T-helper 1 cell treated with Interleukin-12 subunit alpha and Interleukin-12 subunit beta and Interleukin-4 antibody, amounts not matched to agents 30 ng/mL and 1 ng/mL, for 36 hours (primary cell): ENCODE data around the gene CFAP221. TPM values are rescaled to one million over a fixed set of nuclear protein-coding genes. Genes with fewer than 3 reads are reported as not detected.

Experiments
- intact Hi-C: fragments of 100-400 bp; cut with micrococcal nuclease; formaldehyde crosslinking; loops from one replicate; pipeline ENCODE4 v1.15.1; 2024
- total RNA-seq: library from RNA; stranded (reverse); gene quantifications from 2 replicates; pipeline ENCODE4 v1.2.3, GENCODE V29; 2022

Gene CFAP221
- total RNA-seq: not detected in 2 replicates

DNA sequence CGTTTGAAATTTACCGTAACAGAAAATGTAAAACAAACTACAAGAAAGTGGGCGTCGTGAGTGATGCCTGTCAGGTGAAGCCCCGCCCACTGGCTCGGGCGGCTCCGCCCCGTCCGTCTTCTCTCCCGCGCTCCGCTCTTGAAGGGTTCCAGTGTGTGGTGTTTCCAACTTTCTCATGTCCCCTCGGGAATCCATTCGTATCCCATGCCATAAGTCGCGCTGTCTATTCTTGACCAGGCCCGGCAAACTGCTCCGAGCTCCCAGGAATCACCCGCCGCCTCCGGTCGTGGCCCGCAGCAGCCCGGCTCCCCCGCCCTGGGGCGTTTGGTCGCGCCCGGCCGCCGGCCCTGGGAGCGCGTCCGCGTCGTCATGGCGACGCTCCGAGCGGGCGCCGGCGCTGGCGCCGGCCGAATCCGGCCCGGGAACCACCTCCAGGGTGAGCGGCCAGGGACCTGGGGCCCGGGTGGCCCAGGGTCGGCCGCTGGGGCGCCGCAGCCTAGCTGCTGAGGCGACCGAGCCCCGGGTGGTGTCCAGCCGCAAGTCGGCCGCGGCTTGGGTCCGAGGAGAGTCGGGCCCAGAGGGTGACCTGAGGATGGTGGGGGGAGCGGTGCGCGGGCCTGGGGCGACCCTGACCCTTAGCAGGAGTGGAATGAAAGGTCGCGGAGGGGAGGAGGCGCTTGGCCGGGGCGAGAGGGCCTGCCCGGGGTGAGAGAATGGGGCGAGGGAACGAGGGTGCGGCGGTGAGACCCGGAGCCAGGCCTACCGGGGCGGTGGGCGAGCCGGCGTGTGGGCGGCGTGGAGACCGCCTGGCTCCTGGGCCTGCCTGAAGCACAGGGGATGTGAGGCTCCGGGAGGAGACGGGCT lies at the start of gene CFAP221:
TSS of gene CFAP221 (plus strand) at position 375 of the 864 bp plus-strand sequence. CDS start 1,683 bp downstream, outside the sequence.
- intact Hi-C loops: no loop called here

DNA sequence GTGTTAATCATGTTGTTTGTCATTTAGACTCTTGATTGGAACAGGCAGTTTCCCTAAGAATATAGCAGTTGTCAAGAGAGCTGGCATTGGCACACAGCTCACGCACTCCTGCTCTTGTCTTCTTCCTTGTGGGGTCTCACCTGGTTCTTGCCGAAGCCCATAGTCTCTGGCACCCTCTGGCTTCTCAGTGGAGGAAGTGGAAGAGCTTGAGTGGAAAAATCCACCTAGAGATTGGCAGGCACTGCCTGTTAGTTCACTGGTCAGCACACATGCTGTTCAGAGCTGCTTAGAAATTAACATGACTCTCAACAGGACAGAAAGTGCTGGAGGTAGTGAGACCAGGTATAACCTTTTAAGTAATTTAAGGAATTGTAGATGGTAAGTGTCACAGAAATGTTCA lies 48.3 kb upstream of the CFAP221 start:
- intact Hi-C loops: no loop called here

DNA sequence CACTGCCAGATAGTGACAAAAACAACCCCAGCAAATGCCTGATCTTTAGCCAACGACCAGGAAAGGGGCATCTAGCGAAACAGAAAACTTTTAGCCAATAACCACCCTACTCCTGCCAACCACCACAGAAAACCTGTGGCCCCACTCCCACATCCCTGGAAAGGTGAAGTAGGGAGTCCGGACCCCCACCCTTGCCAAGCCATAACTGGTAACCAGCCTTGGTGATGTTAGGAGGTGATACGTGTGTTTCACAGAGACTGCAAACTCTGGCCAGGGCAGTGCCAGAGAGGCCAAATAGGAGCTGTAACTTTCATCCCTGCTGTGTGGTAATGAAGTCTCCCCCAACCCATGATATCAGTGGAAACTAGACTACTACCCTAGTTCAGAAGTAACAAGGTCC lies 47.6 kb upstream of the CFAP221 start:
- intact Hi-C loops: no loop called here

DNA sequence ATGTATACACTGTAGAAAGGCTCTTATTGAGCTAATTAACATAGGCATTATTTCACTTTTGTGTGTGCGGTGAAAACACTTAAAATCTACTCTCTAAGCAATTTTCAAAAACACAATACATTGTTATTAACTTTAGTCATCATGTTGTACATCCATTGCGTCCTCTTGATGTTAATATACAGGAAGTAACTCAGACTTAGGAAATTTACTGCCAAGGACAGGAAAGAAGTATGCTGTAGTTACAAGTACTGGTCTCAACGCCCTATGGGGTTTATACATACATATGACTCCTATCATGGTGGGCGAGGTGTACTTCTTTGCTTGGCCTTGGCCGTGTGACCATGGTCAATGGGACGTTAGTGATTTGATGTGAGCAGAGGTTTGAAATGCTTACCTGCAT lies 35.5 kb upstream of the CFAP221 start:
- intact Hi-C loops: no loop called here

DNA sequence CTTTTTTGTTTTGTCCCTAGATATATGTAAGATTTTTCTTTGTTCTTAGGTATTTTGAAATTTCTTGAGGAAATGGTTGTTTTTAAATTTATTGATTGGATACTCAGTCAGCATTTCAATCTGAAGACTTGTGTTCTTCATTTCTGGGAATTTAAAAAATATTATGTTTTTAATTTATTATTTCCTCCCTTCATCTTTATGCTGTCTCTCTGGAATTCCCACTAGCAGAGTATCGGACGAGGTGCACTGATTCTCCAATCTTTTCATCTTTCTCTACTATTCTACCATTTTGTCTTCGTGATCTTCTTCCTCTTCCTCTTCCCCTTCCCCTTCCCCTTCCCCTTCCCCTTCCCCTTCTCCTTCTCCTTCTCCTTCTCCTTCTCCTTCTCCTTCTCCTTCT lies 32.3 kb upstream of the CFAP221 start:
- intact Hi-C loops: no loop called here

DNA sequence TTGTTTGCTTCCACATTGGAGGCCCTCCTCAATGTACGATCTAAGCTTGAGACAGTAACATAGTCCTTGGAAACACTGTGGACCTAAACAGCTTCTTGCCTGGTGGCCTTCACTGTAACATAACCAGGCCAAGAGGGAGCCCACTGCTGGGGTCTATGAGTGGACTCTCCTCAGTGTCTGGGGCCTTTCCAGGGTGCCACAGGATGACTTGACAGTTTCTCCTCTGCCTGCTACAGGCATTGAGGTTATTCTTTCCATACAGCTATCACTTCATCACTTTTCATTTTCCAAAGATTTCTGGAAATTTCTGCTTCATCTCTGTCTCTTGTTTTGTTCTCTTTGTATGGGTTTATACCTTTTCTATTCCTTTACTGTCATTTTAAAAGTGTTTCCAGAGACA lies 31.3 kb upstream of the CFAP221 start:
- intact Hi-C loops: no loop called here

DNA sequence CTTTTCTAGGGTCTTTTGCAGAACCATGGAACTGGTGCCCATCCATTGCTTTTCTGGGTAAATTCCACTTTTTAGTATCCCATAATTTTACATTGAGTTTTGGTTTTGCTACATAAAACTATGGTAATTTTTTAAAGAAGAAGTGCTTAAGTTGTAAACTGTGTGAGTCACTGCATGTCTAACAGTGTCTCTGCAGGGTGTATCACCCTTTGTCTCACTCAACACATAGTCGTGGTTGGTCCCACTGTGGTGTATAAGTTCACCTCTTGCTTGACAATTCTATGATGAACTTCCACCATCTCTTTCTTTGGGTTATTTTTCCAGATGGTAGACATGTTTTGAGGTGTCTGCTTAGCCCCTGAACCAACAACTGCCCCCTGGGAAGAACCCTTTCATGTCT lies 30.4 kb upstream of the CFAP221 start:
- intact Hi-C loops: no loop called here

DNA sequence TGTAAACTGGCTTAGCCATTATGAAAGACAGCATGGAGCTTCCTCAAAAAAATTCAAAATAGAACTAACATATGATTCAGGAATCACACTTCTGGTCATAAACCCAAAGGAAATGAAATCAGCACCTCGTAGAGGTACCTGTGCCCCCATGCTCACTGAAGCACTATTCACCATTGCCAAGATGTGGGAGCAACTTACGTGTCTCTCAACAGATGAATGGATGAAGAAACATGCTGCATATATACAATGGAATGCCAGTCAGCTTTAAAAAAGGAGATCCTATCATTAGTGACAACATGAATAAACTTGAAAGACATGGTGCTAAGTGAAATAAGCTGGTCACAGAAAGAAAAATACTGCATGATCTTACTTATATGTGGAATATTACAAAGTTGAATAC lies 28.1 kb upstream of the CFAP221 start:
- intact Hi-C loops: loop anchor here (2.0 kb wide), 1 partner anchor 661 kb away; no protein-coding TSS in a partner anchor

- intact Hi-C loops: loop anchor here (1.0 to 2.0 kb wide), 2 partner anchors 143 to 659 kb away; no protein-coding TSS in a partner anchor
These were observed 26.8 kb upstream of the CFAP221 start for GRCh38 chr2:119517433-119517832.

- intact Hi-C loops: no loop called here
These were observed 25.7 kb upstream of the CFAP221 start for GRCh38 chr2:119518401-119519056.

DNA sequence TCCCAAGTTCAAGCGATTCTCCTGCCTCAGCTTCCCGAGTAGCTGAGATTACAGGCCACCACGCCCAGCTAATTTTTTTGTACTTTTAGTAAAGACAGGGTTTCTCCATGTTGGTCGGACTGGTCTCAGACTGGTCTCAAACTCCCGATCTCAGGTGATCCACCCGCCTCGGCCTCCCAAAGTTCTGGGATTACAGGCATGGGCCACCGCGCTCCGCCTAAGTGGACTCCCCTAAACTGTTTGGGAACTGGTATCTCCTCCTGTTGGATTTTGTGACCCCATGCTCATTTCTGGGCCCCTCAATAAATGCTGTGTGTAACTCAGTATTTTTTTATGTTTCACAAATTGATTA lies 25.2 kb upstream of the CFAP221 start:
- intact Hi-C loops: no loop called here

DNA sequence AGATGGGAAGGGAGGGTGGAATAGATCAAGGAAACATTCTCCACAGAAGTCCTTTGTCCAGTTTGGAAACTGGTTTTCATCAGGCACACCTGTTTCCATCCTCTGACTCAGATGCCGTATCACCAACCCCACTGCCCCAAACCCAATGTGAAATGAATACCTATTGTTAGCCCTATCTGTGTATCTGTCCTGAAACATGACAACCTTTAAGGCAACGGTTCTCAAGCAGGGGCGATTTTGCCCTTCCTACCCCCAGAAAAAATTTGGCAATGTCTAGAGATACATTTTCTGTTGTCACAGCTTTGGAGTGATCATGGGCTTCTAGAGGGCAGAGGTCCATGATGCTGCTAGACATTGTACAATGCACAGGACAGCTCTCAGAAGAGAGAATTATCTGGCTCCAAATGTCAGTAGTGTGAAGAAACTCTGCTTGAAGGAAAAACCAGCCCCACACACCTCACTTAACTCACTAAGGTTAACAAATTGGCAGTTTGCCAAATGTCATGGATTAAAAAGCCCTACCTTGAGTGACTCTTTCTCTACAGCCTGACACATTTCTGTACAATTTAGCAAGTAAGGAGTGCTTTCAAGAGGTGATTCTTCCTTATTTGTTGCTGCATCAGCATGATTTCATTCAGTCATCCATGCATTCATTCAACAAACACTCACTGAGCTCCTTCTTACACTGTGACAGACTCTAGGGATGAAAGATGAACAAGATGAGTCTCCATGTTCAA lies 23.4 kb upstream of the CFAP221 start:
- intact Hi-C loops: no loop called here

DNA sequence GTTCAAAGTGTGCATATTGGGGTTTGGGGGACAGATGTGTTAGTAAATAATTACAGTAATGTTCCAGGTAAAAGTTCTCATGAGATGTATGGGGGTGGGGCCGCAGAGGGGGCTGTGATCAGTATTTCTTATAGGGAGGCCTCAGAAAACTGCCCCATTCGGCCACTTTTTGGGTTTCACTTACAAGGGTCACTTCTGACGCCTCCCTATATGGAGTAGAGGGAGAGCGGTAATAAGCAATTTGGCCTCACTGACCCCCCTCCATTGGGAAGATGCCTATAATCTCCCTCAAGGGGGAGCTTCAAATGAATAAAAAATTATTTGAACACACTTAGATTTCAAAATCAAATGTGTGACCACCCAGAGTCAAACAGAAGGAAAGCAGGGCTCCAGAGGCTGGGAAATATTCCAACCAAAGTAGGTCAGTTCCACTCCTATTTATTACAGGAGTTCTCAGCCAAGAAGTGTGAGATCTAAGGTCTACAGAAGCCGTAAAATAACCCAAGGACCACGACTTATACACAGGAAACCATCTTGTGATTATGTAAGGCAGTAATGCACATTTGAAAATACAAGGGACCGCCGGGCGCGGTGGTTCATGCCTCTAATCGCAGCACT lies 22.7 kb upstream of the CFAP221 start:
- intact Hi-C loops: no loop called here

DNA sequence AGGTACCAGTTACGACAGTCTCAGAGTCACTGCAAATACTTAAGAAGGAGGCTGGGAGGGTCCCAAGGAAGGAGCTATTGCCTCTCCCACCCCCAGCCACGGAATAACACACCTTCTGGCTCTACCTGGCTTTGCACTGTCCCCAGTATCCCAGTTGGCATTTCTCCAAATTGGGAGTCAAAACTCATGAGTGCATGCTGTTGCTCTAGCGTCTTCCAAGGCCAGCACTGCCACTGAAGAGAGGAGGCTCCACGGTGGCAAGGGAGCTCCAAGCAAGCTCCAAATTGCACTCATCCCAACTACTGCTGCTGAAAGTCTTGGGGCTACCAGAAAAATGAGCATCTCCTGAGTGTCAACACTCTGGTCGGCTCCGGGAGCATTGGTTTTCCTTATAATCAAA lies 21.6 kb upstream of the CFAP221 start:
- intact Hi-C loops: no loop called here

GRCh38 chr2:119523383-119523951 lies 20.8 kb upstream of the CFAP221 start:
- intact Hi-C loops: no loop called here

DNA sequence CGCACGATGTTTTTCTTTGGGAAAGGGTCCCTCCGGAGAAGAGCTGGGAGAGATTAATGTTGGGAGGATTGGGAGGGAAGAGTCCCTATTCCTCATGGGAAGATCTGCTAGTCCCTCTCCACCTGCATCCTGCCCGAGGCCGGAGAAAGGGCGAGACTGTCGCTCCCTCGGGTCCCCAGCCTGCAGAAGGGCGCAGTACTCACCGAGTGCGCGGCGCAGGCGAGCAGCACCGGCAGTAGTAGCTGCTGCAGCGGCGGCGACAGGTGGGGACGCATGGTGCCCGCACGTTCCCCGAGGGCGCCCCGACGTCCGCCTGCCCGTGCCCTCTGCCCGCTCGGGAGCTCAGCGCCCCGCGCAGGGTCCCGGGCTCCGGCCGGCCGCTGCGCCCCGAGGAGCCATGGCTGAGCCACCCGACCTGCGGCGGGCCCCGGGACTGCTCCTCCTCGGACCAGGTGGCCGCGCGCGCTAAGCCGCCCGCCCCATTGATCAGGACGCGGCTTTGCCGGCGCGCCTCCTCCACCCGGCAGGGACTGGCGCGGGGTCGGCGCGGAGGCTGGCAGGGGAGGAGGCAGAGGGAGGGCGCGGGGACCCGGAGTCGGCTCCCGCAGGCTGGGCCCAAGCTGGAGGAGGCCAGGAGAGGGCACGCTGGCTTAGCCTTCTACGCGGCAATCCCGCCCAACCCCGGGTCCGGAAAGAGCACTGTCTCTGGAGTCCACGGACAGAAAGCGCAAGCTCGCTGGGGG lies 20.1 kb upstream of the CFAP221 start, which contains the start of gene SCTR:
TSS of gene SCTR (minus strand) at position 532 of the 743 bp plus-strand sequence. CDS start at position 275, 257 bp downstream.
- intact Hi-C loops: no loop called here

DNA sequence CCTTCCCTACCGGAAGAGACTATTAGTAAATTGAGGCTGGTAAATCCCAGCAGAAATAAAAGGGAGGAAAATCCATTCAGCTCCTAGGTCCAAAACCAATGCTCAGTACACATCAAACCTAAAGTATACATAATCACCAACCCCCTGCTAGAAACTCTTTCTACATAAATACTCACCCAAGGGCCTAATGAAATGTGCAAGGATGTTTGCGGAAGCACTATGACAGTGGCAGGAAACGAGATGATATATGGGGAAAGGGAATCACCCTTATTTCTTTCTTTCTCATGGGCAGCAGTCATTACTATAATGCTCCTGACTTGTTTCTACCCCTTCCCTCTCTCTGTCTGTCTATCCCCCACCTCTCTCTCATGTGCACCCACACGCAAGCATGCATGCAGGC lies 18.6 kb upstream of the CFAP221 start:
- intact Hi-C loops: no loop called here

GRCh38 chr2:119527999-119528398 lies 16.2 kb upstream of the CFAP221 start:
- intact Hi-C loops: no loop called here

- intact Hi-C loops: no loop called here
These were observed 13.0 kb upstream of the CFAP221 start for GRCh38 chr2:119531292-119531691.

- intact Hi-C loops: no loop called here
These were observed 10.7 kb upstream of the CFAP221 start for GRCh38 chr2:119533560-119533959.
